ENCODE measurements around the gene KATNB1.

The KATNB1 gene

DNA sequence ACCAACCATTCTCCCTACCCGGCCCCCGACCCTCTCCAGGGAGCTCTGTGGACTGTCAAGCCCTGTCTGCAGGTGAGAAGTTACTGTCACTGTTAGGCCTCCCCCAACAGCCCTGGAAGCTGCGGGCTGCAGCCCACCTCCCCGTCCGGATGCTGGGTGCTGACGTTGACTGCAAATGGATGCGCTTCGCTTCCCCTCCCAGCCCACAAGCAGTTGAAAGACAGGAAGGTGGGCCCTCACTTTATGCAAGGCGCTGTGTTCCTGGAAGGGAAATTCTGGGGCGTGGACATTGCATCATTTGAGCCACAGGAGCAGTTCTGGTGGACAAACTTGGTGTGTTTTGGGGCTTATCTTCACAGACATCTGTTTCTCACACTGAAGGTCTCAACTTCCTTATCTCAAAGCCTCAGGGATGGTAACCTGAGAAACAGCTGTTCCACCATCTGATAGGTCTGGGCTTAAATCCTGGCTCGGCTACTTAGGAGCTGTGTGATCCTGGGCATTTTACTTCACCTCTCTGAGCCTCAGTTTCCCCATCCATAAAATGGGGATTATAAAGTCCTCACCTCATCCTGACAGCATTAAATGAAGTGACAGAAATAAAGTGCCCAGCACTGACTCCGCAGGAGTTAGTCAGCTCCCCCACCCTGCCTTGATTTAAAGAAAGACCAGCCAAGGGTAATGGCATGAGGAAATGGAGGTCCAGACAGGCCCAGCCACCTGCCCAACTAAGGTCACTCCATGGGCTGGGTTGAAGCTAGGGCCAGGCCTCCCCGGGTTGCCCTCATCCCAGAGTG lies 45.6 kb upstream of the KATNB1 start:
- Histone ChIP-seq H3K9me3 (no peaks in the 10 kb centered on the region), H3K27me3 (no peaks in the 10 kb centered on the region), H3K4me1 (no peaks in the 10 kb centered on the region), H3K4me3 (ENCODE audit: low read depth, low read length) (no peak overlapping the region), H3K36me3 (no peaks in the 10 kb centered on the region)
- DNase-seq: no peak
- no peak for TF ChIP-seq CTCF (IDR thresholded peaks at IDR 0.05; ENCODE audit: low read depth, low read length)

DNA sequence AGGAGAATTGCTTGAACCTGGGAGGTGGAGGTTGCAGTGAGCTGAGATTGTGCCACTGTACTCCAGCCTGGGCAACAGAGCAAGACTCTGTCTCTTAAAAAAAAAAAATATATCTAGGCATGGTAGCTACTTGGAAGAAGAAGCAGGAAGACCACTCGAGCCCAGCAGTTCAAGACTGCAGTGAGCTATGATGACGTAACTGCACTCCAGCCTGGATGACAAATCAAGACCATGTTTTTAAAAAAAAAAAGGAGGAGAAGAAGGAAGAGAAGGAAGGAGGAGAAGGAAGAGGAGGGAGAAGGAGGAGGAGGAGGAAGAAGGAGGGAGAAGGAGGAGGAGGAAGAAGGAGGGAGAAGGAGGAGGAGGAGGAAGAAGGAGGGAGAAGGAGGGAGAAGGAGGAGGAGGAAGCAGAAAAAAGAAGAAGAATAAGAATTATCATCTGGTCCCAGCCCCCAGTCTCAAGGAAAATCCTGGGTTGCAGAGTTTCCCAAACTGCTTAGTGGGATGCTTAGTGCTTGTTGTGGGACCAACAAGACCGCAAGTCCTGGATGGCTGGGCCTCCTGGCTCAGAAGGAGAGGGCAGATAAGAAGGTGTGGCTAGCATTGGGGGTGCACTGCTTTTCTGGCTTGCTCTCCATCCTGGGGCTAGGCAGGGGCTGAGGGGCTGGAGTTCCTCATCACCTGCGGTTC lies 44.6 kb upstream of the KATNB1 start:
- no peaks in the 10 kb centered on the region for H3K9me3 ChIP-seq
- no peak overlapping the region for H3K4me3 ChIP-seq (ENCODE audit: low read depth, low read length)
- DNase-seq: no peak
- no peak for TF ChIP-seq CTCF (IDR thresholded peaks at IDR 0.05; ENCODE audit: low read depth, low read length)
- no peaks in the 10 kb centered on the region for H3K27me3 ChIP-seq
- H3K4me1 ChIP-seq: no peaks in the 10 kb centered on the region
- H3K36me3 ChIP-seq: no peaks in the 10 kb centered on the region

GRCh38 chr16:57692636-57693035 lies 42.9 kb upstream of the KATNB1 start:
- Histone ChIP-seq H3K4me3 (ENCODE audit: low read depth, low read length) (no peak overlapping the region), H3K27me3 (no peaks in the 10 kb centered on the region), H3K36me3 (no peaks in the 10 kb centered on the region), H3K9me3 (no peaks in the 10 kb centered on the region), H3K4me1 (no peaks in the 10 kb centered on the region)
- no peak for DNase-seq
- no peak for TF ChIP-seq CTCF (IDR thresholded peaks at IDR 0.05; ENCODE audit: low read depth, low read length)

DNA sequence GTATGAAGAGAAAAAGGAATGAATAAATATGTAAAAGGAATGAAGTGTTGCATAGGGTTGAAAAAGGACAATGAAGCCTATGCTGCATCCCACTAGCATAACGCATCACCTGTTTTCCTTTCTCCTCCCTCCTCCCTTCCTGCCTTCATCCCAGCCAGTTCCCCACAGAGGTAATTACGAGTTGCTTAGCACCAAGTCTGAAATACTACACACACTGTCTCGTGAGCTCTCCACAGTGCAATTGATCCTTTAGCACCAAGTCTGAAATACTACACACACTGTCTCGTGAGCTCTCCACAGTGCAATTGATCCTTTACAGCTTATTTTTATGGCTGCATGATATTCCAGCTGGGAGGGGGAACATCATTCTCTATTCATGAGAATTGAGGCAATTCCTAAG lies 42.0 kb upstream of the KATNB1 start:
- Histone ChIP-seq H3K4me1 (no peaks in the 10 kb centered on the region), H3K4me3 (ENCODE audit: low read depth, low read length) (no peak overlapping the region), H3K27me3 (no peaks in the 10 kb centered on the region), H3K9me3 (no peaks in the 10 kb centered on the region), H3K36me3 (no peaks in the 10 kb centered on the region)
- no peak for DNase-seq
- no peak for TF ChIP-seq CTCF (IDR thresholded peaks at IDR 0.05; ENCODE audit: low read depth, low read length)

GRCh38 chr16:57694231-57694724 lies 41.3 kb upstream of the KATNB1 start:
- Histone ChIP-seq H3K9me3 (no peaks in the 10 kb centered on the region), H3K4me1 (no peaks in the 10 kb centered on the region)

More at GRCh38 chr16:57694231-57694724, 41.3 kb upstream of the KATNB1 start:
- DNase-seq: no peak
- TF ChIP-seq CTCF (IDR thresholded peaks at IDR 0.05; ENCODE audit: low read depth, low read length): no peak
- H3K4me3 ChIP-seq (ENCODE audit: low read depth, low read length): no peak overlapping the region
- H3K36me3 ChIP-seq: no peaks in the 10 kb centered on the region
- no peaks in the 10 kb centered on the region for H3K27me3 ChIP-seq

Data from BE2C (cell line).